LNCAP (cell line): ENCODE measurements around the gene FSCN2.
A peak's percentile ranks its signal among the peaks of the same experiment; 100 is the strongest.

Source experiments
- TF ChIP-seq, protein P1 (sequence below): fragments of 450-650 bp; IDR thresholded peaks from 2 replicates; pipeline ENCODE4 v1.5.1; 2017; ENCODE audit warnings: mild to moderate bottlenecking

The FSCN2 gene

DNA sequence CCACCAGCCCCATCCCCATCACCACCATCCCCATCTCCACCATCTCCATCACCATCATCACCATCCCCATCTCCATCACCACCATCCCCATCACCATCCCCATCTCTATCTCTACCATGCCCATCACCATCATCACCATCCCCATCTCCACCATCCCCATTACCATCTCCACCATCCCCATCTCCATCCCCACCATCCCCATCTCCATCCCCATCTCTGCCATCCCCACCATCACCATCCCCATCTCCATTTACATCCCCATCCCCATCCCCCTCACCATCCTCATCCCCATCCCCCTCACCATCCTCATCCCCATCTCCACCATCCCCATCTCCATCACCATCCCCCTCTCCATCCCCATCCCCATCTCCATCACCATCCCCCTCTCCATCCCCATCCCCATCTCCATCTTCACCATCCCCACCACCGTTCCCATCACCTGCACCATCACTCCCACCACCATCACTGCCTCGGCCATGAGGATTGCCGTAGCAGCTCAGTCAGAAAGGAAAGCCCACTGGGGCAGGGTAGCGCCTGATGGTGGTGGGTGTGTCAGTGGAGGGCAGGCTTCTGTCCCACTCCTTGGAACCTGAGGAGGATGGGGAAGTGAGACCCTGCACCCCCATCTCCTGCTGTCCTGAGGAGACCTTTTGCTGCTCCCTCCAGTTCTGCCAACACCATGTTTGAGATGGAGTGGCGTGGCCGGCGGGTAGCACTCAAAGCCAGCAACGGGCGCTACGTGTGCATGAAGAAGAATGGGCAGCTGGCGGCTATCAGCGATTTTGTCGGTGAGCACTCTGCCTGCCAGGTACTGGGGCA lies 7.5 kb downstream of the FSCN2 start:
- TF ChIP-seq, protein P1, sequence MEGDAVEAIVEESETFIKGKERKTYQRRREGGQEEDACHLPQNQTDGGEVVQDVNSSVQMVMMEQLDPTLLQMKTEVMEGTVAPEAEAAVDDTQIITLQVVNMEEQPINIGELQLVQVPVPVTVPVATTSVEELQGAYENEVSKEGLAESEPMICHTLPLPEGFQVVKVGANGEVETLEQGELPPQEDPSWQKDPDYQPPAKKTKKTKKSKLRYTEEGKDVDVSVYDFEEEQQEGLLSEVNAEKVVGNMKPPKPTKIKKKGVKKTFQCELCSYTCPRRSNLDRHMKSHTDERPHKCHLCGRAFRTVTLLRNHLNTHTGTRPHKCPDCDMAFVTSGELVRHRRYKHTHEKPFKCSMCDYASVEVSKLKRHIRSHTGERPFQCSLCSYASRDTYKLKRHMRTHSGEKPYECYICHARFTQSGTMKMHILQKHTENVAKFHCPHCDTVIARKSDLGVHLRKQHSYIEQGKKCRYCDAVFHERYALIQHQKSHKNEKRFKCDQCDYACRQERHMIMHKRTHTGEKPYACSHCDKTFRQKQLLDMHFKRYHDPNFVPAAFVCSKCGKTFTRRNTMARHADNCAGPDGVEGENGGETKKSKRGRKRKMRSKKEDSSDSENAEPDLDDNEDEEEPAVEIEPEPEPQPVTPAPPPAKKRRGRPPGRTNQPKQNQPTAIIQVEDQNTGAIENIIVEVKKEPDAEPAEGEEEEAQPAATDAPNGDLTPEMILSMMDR = no peak

DNA sequence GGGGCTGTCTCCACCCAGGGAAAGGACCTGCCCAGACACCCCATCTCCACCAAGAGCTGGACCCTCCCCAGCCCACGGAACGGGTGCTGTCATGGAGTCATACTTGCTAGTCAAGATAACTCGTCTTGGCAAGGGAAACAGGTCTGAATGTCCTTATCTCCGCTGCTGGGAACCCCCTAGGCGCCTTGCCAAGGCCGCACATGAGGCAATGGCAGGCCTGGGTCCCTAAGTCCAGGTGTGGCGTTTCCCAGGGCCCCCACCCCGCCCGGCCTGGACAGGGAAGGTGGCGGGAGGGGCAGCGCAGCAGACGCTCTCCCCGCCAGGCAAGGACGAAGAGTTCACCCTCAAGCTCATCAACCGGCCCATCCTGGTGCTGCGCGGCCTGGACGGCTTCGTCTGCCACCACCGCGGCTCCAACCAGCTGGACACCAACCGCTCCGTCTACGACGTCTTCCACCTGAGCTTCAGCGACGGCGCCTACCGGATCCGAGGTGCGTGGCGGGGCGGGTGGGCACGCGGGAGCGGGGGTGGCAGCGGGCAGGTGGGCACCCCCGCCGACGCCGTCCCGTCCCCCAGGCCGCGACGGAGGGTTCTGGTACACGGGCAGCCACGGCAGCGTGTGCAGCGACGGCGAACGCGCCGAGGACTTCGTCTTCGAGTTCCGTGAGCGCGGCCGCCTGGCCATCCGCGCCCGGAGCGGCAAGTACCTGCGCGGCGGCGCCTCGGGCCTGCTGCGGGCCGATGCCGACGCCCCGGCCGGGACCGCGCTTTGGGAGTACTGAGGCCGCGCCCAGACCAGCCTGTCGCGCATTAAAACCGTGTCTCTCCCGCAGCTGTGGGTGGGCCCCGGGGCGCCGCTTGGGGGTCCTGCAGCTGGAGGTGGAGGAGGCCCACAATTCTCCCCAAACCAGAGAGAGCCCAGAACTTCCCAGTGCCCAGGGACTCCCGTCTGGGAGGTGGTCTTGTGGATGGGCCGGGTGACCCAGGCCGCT lies 8.4 kb downstream of the FSCN2 start:
- TF ChIP-seq, protein P1 = no peak

DNA sequence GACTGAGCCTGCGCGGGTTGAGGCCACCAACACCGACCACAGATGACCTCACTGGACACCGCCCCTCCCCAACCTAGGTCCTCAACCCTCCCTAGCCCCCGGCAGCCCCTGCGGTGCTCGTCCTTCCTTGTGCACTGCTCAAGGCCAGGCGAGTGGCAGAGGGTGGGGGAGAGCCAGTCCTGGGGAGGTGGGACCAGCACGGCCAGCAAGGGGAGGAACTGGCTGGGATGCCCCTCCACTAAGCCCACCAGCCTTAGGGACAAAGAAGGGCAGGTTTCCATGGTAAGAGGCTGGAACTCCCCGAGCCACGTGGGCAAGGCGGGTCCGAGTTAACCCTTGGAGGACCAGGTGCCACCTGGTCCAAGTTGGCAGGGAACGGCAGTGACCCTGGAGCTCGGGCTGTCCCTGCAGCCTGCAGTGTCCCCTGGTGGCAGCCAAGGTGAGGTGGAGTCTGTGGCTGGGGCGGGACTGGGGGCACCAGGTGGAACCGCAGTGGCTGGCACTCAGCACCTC lies 9.2 kb downstream of the FSCN2 start:
- TF ChIP-seq, protein P1 = peak; percentile 43; the same call in 1 of the 2 replicates

DNA sequence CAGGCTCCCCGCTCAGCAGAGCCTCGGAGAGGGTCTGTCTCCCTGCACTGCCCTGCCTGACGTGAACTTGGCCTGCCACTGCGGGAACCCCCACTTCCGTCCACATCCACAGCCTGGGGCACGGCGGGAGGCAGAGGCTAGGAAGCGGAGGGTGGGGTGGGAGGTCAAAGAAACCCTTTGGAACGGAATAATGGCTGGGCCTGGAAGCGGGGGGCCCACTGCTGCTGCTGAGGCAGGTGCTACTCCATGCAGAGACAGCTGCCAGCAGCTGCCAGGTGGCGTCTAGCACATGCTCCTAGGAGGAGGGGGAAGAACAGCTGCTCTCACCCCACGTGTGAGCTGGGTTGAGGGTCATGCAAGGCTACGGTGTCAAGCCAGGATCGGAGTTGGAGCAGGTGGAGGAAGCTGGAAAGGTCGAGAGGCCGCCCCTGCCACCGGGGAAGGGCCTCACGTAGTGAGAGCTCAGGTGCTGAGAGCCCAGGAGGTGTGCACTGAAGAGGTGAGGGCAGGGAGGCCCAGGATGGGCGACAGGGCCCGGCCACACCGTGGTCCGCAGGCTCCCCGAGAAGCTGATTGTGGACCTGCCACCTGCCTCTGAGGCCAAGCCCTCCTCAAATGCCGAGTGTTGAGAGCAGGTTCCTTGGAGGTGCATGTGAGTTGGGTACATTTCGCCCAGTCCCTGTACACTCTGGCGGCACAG lies 9.8 kb downstream of the FSCN2 start:
- TF ChIP-seq, protein P1 = no peak; the same call in 1 of the 2 replicates

DNA sequence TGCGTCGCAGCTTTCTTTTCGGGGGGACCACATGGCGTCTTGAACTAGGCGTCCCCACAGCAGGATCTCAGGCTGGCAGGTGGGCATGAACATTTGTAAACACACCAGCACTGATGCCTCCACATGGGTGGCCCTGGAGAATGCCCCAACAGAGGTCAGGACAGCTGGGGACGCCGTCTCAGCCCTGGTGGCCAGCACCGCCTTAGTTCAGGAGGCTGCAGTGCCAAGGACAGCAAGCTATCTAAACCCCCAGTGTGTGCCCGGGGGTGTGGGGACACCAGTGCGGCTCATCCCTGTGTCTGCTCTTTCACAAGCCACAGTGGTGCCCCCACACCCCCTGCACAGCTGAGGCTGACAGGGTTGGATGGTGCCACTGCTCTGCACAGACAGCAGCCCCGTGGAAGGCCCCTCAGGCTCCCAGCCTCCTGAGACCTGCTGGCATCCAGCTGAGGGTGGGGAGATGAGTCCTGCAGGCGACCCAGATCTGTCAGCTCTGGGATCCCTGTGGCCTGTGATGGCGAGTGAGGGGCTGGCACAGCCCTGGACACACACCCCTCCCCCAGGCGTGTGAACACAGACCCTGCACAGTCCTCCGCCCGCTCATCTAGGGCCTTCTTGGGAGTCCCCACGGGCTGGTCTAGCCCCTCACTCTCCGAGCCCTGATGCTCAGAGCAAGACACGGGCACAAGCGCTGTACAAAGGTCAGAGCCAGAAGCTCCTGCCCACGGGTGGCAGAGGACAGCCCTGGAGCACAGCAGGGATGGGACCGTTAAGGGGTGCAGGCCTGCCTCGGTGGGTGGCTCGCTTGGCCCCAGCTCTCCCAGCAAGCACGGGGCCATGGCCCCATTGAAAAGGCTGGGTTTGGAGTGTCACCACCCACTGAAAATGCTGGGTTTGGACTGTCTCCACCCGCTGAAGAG lies 10.7 kb downstream of the FSCN2 start:
- TF ChIP-seq, protein P1 = no peak

DNA sequence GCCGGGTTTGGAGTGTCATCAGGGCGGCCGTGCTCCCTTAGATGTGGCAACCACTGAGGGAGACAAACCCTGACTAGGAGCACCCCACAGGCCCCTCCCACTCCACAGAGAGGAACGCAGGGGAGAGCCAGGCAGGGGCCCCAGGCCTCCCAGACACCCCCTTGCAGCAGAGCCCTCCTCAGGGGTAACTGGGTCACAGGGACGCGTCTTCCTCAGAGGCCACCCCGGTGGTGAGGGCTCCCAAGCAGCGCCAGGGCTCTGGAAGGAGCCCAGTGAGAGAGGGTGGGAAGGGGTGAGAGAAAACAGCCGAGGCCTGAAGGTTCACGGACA lies 11.4 kb downstream of the FSCN2 start:
- TF ChIP-seq, protein P1 = no peak
